GM10847 (cell line): ENCODE results near the gene PACRGL.

Source experiments
- POLR2A ChIP-seq: IDR thresholded peaks from 2 replicates; pipeline ENCODE4 v1.6.1; 2011; ENCODE audit not compliant: insufficient read length; ENCODE audit errors: extremely low read depth

Gene PACRGL

DNA sequence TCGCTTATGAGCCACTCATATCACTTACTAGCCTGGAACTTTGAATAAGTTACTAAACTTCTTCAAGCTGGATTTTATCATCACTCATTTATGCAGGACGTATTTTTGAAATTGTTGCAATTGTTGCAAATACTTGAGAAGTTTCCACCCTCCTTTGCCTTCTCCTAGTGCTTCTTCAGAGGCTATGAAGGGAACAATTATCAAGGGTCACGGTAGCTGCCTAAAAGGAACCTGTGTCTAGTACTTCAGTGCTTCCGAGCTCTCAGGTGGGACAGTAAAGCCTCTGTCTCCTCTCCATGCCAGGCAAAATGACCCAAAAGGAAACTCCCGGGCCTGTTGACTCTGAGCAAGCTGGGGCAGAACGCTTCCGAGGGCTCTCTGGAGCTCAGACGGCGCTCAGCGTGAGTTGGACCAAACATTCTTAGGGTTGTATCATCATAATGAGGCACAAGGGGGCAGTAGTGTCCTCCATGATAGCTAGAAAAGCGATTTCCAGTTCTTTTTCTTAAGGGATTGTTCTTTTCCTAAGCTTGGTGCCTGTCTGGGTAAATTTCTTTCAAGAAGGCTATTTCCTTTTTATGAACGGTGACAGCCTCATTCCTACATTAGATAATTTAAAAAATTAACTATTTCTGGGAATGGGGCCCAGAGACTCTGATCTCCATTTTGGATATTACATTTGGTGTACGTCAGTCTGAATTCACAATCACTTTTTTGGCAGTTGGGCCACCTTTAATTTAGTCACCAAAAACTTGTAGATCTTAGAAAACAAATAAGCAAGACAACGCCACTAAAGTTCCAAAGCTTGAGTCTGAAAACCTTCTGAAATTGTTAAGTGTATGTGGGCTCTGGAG lies 73.1 kb downstream of the PACRGL start:
- TF ChIP-seq POLR2A, result no peak

DNA sequence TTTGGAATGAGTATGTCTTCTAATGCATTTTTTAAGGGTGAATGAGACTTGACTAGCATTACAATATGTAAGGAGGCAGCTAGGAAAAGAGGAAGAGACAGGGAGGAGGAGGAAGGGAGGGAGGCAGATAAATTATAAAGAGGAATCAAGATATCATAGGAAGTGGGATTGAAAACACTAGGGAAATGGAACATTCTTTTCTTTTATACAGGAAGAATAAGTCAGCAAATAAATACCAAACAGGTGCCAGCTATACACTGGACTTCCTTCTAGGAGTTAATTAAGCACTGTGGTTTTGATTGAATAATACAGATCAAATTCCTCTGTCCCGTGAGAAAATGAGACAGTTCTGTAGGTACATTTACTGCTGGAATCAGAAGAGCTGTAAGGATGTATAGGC lies 78.6 kb downstream of the PACRGL start:
- no peak for TF ChIP-seq POLR2A

DNA sequence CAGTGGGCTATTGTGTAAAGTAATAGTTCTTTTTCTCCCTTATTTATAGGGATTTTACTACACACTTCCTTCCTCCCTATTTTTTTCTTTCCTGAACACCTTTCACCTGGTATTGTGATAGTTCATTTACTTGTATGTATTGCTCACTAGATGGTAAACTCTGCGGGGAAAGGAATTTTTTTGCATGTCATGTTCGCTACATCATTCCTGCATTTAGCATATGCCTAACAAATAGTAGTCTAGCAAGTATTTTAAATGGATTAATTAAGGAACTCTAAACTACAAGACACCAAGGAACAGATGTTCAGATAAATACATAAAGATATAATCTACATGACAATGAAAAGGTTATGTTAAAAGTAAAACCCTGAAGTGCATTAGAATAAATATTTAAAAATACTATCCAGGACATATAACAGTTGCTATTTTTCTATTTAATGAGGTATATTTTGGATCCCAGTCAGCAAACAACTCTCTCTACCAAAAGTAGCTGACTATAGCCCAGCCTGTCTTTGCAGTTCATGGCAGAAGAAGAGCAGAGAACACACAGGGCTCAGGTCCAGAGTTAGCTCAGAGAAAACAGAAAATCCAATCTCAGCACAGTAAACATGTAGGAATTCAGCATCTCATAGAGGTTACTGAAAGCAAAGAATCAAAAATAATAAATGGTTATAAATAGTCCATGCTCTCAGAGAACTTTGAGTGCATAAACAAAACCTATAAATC lies 87.8 kb downstream of the PACRGL start:
- TF ChIP-seq POLR2A, result no peak
